Memory B cell (primary cell): ENCODE results near the gene MAPK8.
A peak's percentile ranks its signal among the peaks of the same experiment; 100 is the strongest.

Source experiments
- ATAC-seq: fragments of 150-1000 bp; cut with Tn5 transposase; 2 replicates; pipeline ENCODE4 v1.10.0; 2021; ENCODE audit warnings: low read depth, mild to moderate bottlenecking, moderate library complexity
- DNase-seq, 2 donors: peaks; one replicate each; pipeline ENCODE4 v3.0.0; 2022; ENCODE audit warnings: low spot score in 2 of 2
- H3K27ac Mint-ChIP-seq: one replicate; pipeline ENCODE4 v1.8.0; 2022; ENCODE audit warnings: mild to moderate bottlenecking, moderate library complexity, mixed read lengths
- H3K27me3 Mint-ChIP-seq: one replicate; pipeline ENCODE4 v1.8.0; 2022; ENCODE audit warnings: mixed read lengths
- H3K36me3 Mint-ChIP-seq: one replicate; pipeline ENCODE4 v1.8.0; 2022; ENCODE audit warnings: mild to moderate bottlenecking, mixed read lengths
- H3K4me1 Mint-ChIP-seq: one replicate; pipeline ENCODE4 v1.8.0; 2022; ENCODE audit warnings: mixed read lengths
- H3K4me3 Mint-ChIP-seq: one replicate; pipeline ENCODE4 v1.8.0; 2022; ENCODE audit warnings: mild to moderate bottlenecking, moderate library complexity, mixed read lengths
- H3K9me3 Mint-ChIP-seq: one replicate; pipeline ENCODE4 v1.8.0; 2022; ENCODE audit warnings: mixed read lengths

MAPK8 gene

GRCh38 chr10:48451969-48452878, 145.7 kb downstream of the MAPK8 start:
- no peak for DNase-seq
- Mint-ChIP-seq H3K9me3 (no peaks in the 10 kb centered on the region), H3K4me3 (no peak overlapping the region), H3K36me3 (no peaks in the 10 kb centered on the region), H3K4me1 (peaks cover 11% of the 10 kb centered on the region), H3K27ac (no peak overlapping the region), H3K27me3 (peaks cover 15% of the 10 kb centered on the region)
- ATAC-seq, result no peak

- Mint-ChIP-seq H3K27ac (no peak overlapping the region), H3K9me3 (no peaks in the 10 kb centered on the region), H3K4me1 (peaks cover 14% of the 10 kb centered on the region), H3K27me3 (peaks cover 11% of the 10 kb centered on the region), H3K36me3 (no peaks in the 10 kb centered on the region), H3K4me3 (no peak overlapping the region)
- no peak for ATAC-seq
- DNase-seq, result no peak
Observed at GRCh38 chr10:48452879-48453412, 146.5 kb downstream of the MAPK8 start.

GRCh38 chr10:48453451-48454301, 147.2 kb downstream of the MAPK8 start:
- Mint-ChIP-seq H3K27ac (no peak overlapping the region), H3K4me3 (no peak overlapping the region), H3K27me3 (peaks cover 10% of the 10 kb centered on the region), H3K36me3 (no peaks in the 10 kb centered on the region), H3K4me1 (peaks cover 14% of the 10 kb centered on the region), H3K9me3 (no peaks in the 10 kb centered on the region)
- ATAC-seq (no peak), DNase-seq (no peak)

- ATAC-seq (no peak), DNase-seq (no peak)
- Mint-ChIP-seq H3K4me1 (peaks cover 14% of the 10 kb centered on the region), H3K36me3 (no peaks in the 10 kb centered on the region), H3K27me3 (peaks cover 7% of the 10 kb centered on the region), H3K27ac (no peak overlapping the region), H3K9me3 (no peaks in the 10 kb centered on the region), H3K4me3 (no peak overlapping the region)
Observed at GRCh38 chr10:48454302-48455054, 148.0 kb downstream of the MAPK8 start.

GRCh38 chr10:48455055-48455391, 148.5 kb downstream of the MAPK8 start:
- no peak overlapping the region for H3K4me3 Mint-ChIP-seq

GRCh38 chr10:48455392-48456151, 149.1 kb downstream of the MAPK8 start:
- ATAC-seq (no peak), DNase-seq (no peak)
- Mint-ChIP-seq H3K27ac (no peak overlapping the region), H3K4me1 (peaks cover 14% of the 10 kb centered on the region), H3K9me3 (no peaks in the 10 kb centered on the region), H3K27me3 (peaks cover 7% of the 10 kb centered on the region), H3K36me3 (no peaks in the 10 kb centered on the region), H3K4me3 (no peak overlapping the region)

More at GRCh38 chr10:48455055-48455391, 148.5 kb downstream of the MAPK8 start:
- H3K36me3 Mint-ChIP-seq, result no peaks in the 10 kb centered on the region
- peaks cover 7% of the 10 kb centered on the region for H3K27me3 Mint-ChIP-seq
- ATAC-seq, result no peak
- H3K9me3 Mint-ChIP-seq, result no peaks in the 10 kb centered on the region
- no peak for DNase-seq
- H3K27ac Mint-ChIP-seq, result no peak overlapping the region
- peaks cover 14% of the 10 kb centered on the region for H3K4me1 Mint-ChIP-seq

GRCh38 chr10:48456361-48456804, 149.9 kb downstream of the MAPK8 start:
- DNase-seq (peak in 1 of 2 donors; percentile 18), ATAC-seq (peak; percentile 83)
- peaks cover 7% of the 10 kb centered on the region for H3K27me3 Mint-ChIP-seq
- H3K4me1 Mint-ChIP-seq, result peaks cover 14% of the 10 kb centered on the region
- peak overlapping the region; percentile 49 for H3K4me3 Mint-ChIP-seq
- H3K27ac Mint-ChIP-seq, result no peak overlapping the region
- no peaks in the 10 kb centered on the region for H3K36me3 Mint-ChIP-seq
- no peaks in the 10 kb centered on the region for H3K9me3 Mint-ChIP-seq

- H3K27ac Mint-ChIP-seq, result no peak overlapping the region
- H3K27me3 Mint-ChIP-seq, result peaks cover 3% of the 10 kb centered on the region
- ATAC-seq, result peak; percentile 27
- H3K4me3 Mint-ChIP-seq, result peak overlapping the region; percentile 62
- no peak for DNase-seq
- H3K4me1 Mint-ChIP-seq, result peaks cover 14% of the 10 kb centered on the region
- no peaks in the 10 kb centered on the region for H3K9me3 Mint-ChIP-seq
- no peaks in the 10 kb centered on the region for H3K36me3 Mint-ChIP-seq
Observed at GRCh38 chr10:48456808-48457761, 150.6 kb downstream of the MAPK8 start.

GRCh38 chr10:48457949-48458661, 151.6 kb downstream of the MAPK8 start:
- Mint-ChIP-seq H3K27me3 (peaks cover 3% of the 10 kb centered on the region), H3K27ac (no peak overlapping the region), H3K9me3 (no peaks in the 10 kb centered on the region), H3K36me3 (no peaks in the 10 kb centered on the region), H3K4me1 (peaks cover 14% of the 10 kb centered on the region), H3K4me3 (no peak overlapping the region)
- no peak for ATAC-seq
- DNase-seq, result no peak

GRCh38 chr10:48458662-48459048, 152.2 kb downstream of the MAPK8 start:
- H3K4me3 Mint-ChIP-seq, result no peak overlapping the region
- no peak overlapping the region for H3K27ac Mint-ChIP-seq
- H3K27me3 Mint-ChIP-seq, result peaks cover 3% of the 10 kb centered on the region
- H3K9me3 Mint-ChIP-seq, result no peaks in the 10 kb centered on the region
- DNase-seq (no peak), ATAC-seq (no peak)
- H3K36me3 Mint-ChIP-seq, result no peaks in the 10 kb centered on the region
- H3K4me1 Mint-ChIP-seq, result peaks cover 14% of the 10 kb centered on the region

- H3K36me3 Mint-ChIP-seq, result no peaks in the 10 kb centered on the region
- H3K4me1 Mint-ChIP-seq, result peaks cover 14% of the 10 kb centered on the region
- ATAC-seq (no peak), DNase-seq (no peak)
- H3K4me3 Mint-ChIP-seq, result no peak overlapping the region
- H3K9me3 Mint-ChIP-seq, result no peaks in the 10 kb centered on the region
- no peak overlapping the region for H3K27ac Mint-ChIP-seq
- H3K27me3 Mint-ChIP-seq, result peaks cover 3% of the 10 kb centered on the region
Observed at GRCh38 chr10:48459270-48460150, 153.0 kb downstream of the MAPK8 start.
